Femur (tissue), 1 donor: ENCODE results near the gene LRRC9.
A peak's percentile ranks its signal among the peaks of the same experiment; 100 is the strongest.
"Not testable (repeated sequence)": the region's sequence is repeated elsewhere in the genome, so short reads cannot be mapped to it uniquely, and the experiment has no call there.

ENCODE experiments used
- DNase-seq: peaks from one replicate; pipeline ENCODE4 v3.0.0-alpha.2; 2017

The LRRC9 gene

GRCh38 chr14:59959668-59960067 is 39.7 kb downstream of the LRRC9 start:
- no peak for DNase-seq

- no peak for DNase-seq
These were observed 41.6 kb downstream of the LRRC9 start for GRCh38 chr14:59961518-59962062.

GRCh38 chr14:59964251-59965007 is 44.5 kb downstream of the LRRC9 start:
- DNase-seq: no peak

GRCh38 chr14:59969319-59969718 is 49.4 kb downstream of the LRRC9 start:
- DNase-seq: no peak

GRCh38 chr14:59981564-59981963 is 61.6 kb downstream of the LRRC9 start:
- no peak for DNase-seq

GRCh38 chr14:59983048-59983447 is 63.1 kb downstream of the LRRC9 start:
- no peak for DNase-seq

GRCh38 chr14:59986556-59987059 is 66.7 kb downstream of the LRRC9 start:
- DNase-seq: no peak

GRCh38 chr14:59997449-59997848 is 77.5 kb downstream of the LRRC9 start:
- DNase-seq: no peak

GRCh38 chr14:59997966-59998365 is 78.0 kb downstream of the LRRC9 start:
- no peak for DNase-seq

GRCh38 chr14:59998564-59998963 is 78.6 kb downstream of the LRRC9 start:
- DNase-seq: no peak

GRCh38 chr14:60002819-60003492 is 83.0 kb downstream of the LRRC9 start:
- peak; percentile 86 for DNase-seq

- no peak for DNase-seq
These were observed 84.0 kb downstream of the LRRC9 start for GRCh38 chr14:60003991-60004390.

- no peak for DNase-seq
These were observed 88.1 kb downstream of the LRRC9 start for GRCh38 chr14:60008042-60008441.

- not testable (repeated sequence) for DNase-seq
These were observed 90.3 kb downstream of the LRRC9 start for GRCh38 chr14:60010263-60010662.

- no peak for DNase-seq
These were observed 94.5 kb downstream of the LRRC9 start for GRCh38 chr14:60014402-60014801.

- no peak for DNase-seq
These were observed 101.7 kb downstream of the LRRC9 start for GRCh38 chr14:60021619-60022018.

- no peak for DNase-seq
These were observed 105.6 kb downstream of the LRRC9 start for GRCh38 chr14:60025571-60025970.

GRCh38 chr14:60035177-60035576 is 115.2 kb downstream of the LRRC9 start:
- no peak for DNase-seq

- not testable (repeated sequence) for DNase-seq
These were observed 128.0 kb downstream of the LRRC9 start for GRCh38 chr14:60047976-60048375.

- DNase-seq: peak; percentile 60
These were observed 131.8 kb downstream of the LRRC9 start for GRCh38 chr14:60051721-60052221.

GRCh38 chr14:60058087-60058486 is 138.1 kb downstream of the LRRC9 start:
- DNase-seq: no peak

GRCh38 chr14:60061371-60061770 is 141.4 kb downstream of the LRRC9 start:
- no peak for DNase-seq

GRCh38 chr14:60064491-60065072 is 144.6 kb downstream of the LRRC9 start:
- no peak for DNase-seq
